Right atrium auricular region (tissue), 2 donors: Measurements from ENCODE around the gene GATAD2B. TPM values are rescaled to one million over a fixed set of nuclear protein-coding genes. Genes with fewer than 3 reads are reported as not detected.

ENCODE experiments used
- DNase-seq: peaks from one replicate; pipeline ENCODE4 v3.0.0-alpha.2; 2019; ENCODE audit warnings: low spot score
- H3K27ac ChIP-seq, 2 donors: fragments of 200-600 bp; sonication (generic); 1 replicate in 1 of 2; 2 replicates in 1 of 2; pipeline ENCODE4 v1.5.1; 2016 to 2019
- H3K27me3 ChIP-seq, 2 donors: fragments of 200-600 bp; sonication (generic); one replicate each; pipeline versions ENCODE4 v1.5.1 to v1.6.0; 2017 to 2019
- H3K36me3 ChIP-seq: fragments of 200-600 bp; sonication (generic); one replicate; pipeline ENCODE4 v1.5.1; 2016
- H3K4me1 ChIP-seq, 2 donors: fragments of 200-600 bp; sonication (generic); one replicate each; pipeline versions ENCODE4 v1.5.1 to v1.6.0; 2017 to 2019
- H3K4me3 ChIP-seq, 2 donors: fragments of 200-600 bp; sonication (generic); 1 replicate in 1 of 2; 2 replicates in 1 of 2; pipeline ENCODE4 v1.5.1; 2017 to 2019; ENCODE audit warnings: mild to moderate bottlenecking in 1 of 2, moderate library complexity in 1 of 2
- H3K9me3 ChIP-seq, 2 donors: fragments of 200-600 bp; sonication (generic); one replicate each; pipeline ENCODE4 v1.5.1; 2019
- CTCF ChIP-seq, 2 donors: fragments of 200-600 bp; sonication (generic); IDR thresholded peaks; one replicate each; pipeline ENCODE4 v1.5.1; 2019; ENCODE audit warnings: antibody characterized with exemption in 2 of 2
- total RNA-seq, 2 donors: library from RNA; depleted of rRNA; stranded (reverse); fragments of >200 nt; gene quantifications; one replicate each; pipeline ENCODE4 v1.1.0, GENCODE V29; 2016

The GATAD2B gene
- total RNA-seq, 2 donors from 2014 or later: 18.7 to 32.7 TPM

DNA sequence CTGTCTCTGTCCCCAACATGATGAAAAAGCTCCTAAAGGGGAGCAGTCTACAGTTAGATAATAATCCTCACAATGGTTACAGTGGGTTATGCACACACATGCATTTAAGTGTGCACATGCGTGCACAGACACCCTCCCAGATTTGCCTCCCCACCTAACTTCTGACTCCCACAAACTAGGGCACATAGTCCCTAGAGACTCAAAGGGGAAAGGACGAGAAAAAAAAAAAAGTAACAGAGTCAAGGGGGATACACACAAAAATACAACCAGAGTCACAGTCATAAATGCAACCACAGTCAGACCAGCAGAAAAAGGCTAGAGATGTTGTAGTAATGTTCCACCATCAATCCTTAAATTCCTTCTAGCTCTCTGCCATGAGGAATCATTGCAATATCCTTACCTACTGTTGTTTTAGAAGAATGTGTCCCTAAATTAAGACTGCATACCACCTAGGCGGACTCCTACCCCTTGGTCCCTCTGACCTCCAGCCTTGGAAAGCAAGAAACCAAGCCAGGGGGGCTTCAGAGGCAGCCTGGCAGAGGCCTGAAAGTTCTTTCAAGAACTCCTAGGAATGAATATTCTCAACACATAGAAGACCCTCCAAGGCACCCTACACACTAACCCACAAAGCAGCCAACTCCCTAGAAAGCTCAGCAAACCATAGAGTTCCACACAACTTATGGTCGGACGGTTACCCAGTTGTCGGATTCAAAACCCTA, 34.4 kb upstream of the GATAD2B start:
- DNase-seq: no peak
- Histone ChIP-seq H3K36me3 (peaks cover 44% of the 10 kb centered on the region), H3K27ac (peak overlapping the region; percentile 94 to 97), H3K27me3 (no peaks in the 10 kb centered on the region), H3K4me3 (peak overlapping the region; percentile 79 to 88), H3K9me3 (no peaks in the 10 kb centered on the region), H3K4me1 (peaks cover 0 to 59% of the 10 kb centered on the region in 2 donors)
- no peak for TF ChIP-seq CTCF (IDR thresholded peaks at IDR 0.05)

DNA sequence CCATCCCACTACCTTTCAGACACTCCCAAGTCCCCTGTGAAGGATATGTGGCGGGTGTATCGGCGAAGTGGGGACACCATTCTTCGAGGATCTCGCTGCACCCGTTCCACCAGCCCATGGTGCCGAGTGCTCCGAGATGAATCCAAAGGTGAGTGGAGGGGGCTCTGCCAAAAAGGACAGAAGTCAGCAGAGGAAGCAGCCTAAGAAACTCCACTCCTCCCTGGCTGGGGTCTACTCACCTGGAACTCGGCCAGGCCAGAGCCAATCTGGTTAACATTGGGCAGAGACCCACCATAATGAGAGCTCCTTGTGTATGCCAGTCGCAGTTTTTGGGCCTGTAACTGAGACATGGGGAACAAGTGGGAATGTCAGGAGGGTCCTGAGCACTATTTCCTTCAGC, 32.1 kb upstream of the GATAD2B start:
- Histone ChIP-seq H3K36me3 (peaks cover 52% of the 10 kb centered on the region), H3K4me1 (peaks cover 0 to 36% of the 10 kb centered on the region in 2 donors)
- DNase-seq: no peak

DNA sequence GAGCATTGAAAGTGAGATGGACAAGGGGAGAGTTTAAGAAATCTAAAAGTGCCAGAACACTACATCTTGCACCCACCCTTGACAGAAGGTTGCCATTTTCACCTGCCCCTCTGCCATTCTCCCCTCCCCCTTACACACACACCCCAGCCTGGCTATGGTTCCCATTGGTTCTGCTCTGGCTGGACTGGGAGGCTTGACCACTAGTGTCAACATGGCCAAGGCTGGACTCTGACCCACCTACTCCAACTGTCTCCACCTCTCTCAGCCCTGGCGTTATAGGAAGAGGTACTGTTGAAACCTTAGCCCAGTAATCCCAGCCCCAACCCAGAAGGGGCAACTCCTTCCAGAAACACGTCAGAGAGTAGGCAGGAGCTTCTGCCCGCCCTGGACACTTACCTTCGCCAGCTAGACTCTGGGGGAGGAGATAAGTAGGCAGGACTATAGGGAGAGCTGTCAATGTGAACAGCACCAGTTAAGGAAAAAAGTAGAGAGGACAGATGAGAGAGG, 31.1 kb upstream of the GATAD2B start:
- Histone ChIP-seq H3K4me1 (peaks cover 0 to 27% of the 10 kb centered on the region in 2 donors), H3K4me3 (no peak overlapping the region), H3K27ac (peak overlapping the region in 1 of 2 donors; percentile 10), H3K9me3 (no peaks in the 10 kb centered on the region), H3K27me3 (no peaks in the 10 kb centered on the region), H3K36me3 (peaks cover 60% of the 10 kb centered on the region)
- no peak for TF ChIP-seq CTCF (IDR thresholded peaks at IDR 0.05)
- no peak for DNase-seq

More for the DNA sequence above, 32.1 kb upstream of the GATAD2B start:
- no peak for TF ChIP-seq CTCF (IDR thresholded peaks at IDR 0.05)
- no peaks in the 10 kb centered on the region for H3K9me3 ChIP-seq
- no peak overlapping the region for H3K27ac ChIP-seq
- no peaks in the 10 kb centered on the region for H3K27me3 ChIP-seq
- H3K4me3 ChIP-seq: no peak overlapping the region

GRCh38 chr1:153951801-153952200, 29.0 kb upstream of the GATAD2B start:
- no peak for DNase-seq
- Histone ChIP-seq H3K4me3 (no peak overlapping the region), H3K36me3 (peaks cover 77% of the 10 kb centered on the region), H3K27ac (no peak overlapping the region), H3K4me1 (peaks cover 0 to 20% of the 10 kb centered on the region in 2 donors), H3K9me3 (no peaks in the 10 kb centered on the region), H3K27me3 (no peaks in the 10 kb centered on the region)
- TF ChIP-seq CTCF (IDR thresholded peaks at IDR 0.05): no peak

DNA sequence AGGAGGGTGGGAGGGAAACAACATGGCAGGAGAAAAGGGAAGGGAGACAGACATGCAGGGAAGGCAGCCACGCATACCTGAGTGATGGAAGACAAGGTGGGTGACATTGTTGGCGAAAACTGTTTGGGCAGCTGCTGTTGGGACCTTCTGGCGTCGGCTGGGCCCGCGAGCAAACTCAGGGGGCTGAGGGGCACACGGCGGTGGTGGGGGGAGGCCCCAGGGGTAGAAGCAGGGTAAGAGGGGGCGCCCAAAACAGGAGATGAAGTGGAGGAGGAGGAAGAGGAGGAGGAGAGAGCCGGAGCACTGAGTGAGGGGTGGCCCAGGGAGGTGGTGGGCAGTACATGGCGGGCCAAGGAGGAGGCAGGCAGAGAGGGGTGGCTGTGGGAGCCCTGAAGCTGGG, 28.4 kb upstream of the GATAD2B start:
- Histone ChIP-seq H3K27me3 (no peaks in the 10 kb centered on the region), H3K27ac (no peak overlapping the region), H3K36me3 (peaks cover 77% of the 10 kb centered on the region), H3K4me3 (no peak overlapping the region), H3K9me3 (no peaks in the 10 kb centered on the region), H3K4me1 (peaks cover 0 to 16% of the 10 kb centered on the region in 2 donors)
- no peak for TF ChIP-seq CTCF (IDR thresholded peaks at IDR 0.05)
- DNase-seq: no peak
